OCI-LY1 (cell line): ENCODE measurements around the gene SERINC5.

Experiments used
- H2AFZ ChIP-seq: fragments of 200-600 bp; sonication (generic), shearing (Covaris generic); 2 replicates; pipeline ENCODE4 v1.6.0; 2014; ENCODE audit warnings: antibody characterized with exemption, mild to moderate bottlenecking, low read length
- H3F3A ChIP-seq: fragments of 200-600 bp; sonication (generic), shearing (Covaris generic); 2 replicates; pipeline ENCODE4 v1.6.0; 2014; ENCODE audit warnings: mild to moderate bottlenecking, antibody characterized with exemption, low read length, moderate library complexity; ENCODE audit not compliant: insufficient read depth
- H3K27ac ChIP-seq: fragments of 200-600 bp; sonication (generic); 2 replicates; pipeline ENCODE4 v1.5.1; 2014; ENCODE audit warnings: low read length, mixed run types, mild to moderate bottlenecking, low read depth; ENCODE audit not compliant: poor library complexity, severe bottlenecking
- H3K27me3 ChIP-seq: fragments of 200-600 bp; sonication (generic); 2 replicates; pipeline ENCODE4 v1.6.0; 2014; ENCODE audit warnings: antibody characterized with exemption, mild to moderate bottlenecking, low read length, moderate library complexity; ENCODE audit not compliant: insufficient read depth
- H3K36me3 ChIP-seq: fragments of 200-600 bp; sonication (generic); 2 replicates; pipeline ENCODE4 v1.6.1; 2014; ENCODE audit warnings: mild to moderate bottlenecking, antibody characterized with exemption, low read length, moderate library complexity, mixed read lengths; ENCODE audit not compliant: insufficient read depth
- H3K4me1 ChIP-seq: fragments of 200-600 bp; sonication (generic); 2 replicates; pipeline ENCODE4 v1.5.1; 2014; ENCODE audit warnings: mild to moderate bottlenecking, low read length, moderate library complexity; ENCODE audit not compliant: insufficient read depth, severe bottlenecking
- H3K4me2 ChIP-seq: fragments of 200-600 bp; sonication (generic), shearing (Covaris generic); 2 replicates; pipeline ENCODE4 v1.6.1; 2014; ENCODE audit warnings: low read length
- H3K4me3 ChIP-seq: fragments of 200-600 bp; sonication (generic); 2 replicates; pipeline ENCODE4 v1.5.1; 2014; ENCODE audit warnings: low read length, low read depth, mild to moderate bottlenecking, mixed read lengths; ENCODE audit not compliant: poor library complexity, severe bottlenecking
- H3K79me2 ChIP-seq: fragments of 200-600 bp; shearing (Covaris generic); 2 replicates; pipeline ENCODE4 v1.6.1; 2016; ENCODE audit warnings: mixed run types, low read length, mixed read lengths; ENCODE audit not compliant: insufficient read depth
- H3K9ac ChIP-seq: fragments of 200-600 bp; sonication (generic), shearing (Covaris generic); 2 replicates; pipeline ENCODE4 v1.6.1; 2014; ENCODE audit warnings: mild to moderate bottlenecking, low read length, mixed read lengths
- H3K9me2 ChIP-seq: fragments of 200-600 bp; sonication (generic), shearing (Covaris generic); 2 replicates; pipeline ENCODE4 v1.6.1; 2014; ENCODE audit warnings: low read depth, mild to moderate bottlenecking, low read length, mixed read lengths
- H3K9me3 ChIP-seq: fragments of 200-600 bp; shearing (Covaris generic); 2 replicates; pipeline ENCODE4 v1.6.1; 2014; ENCODE audit warnings: low read length, mixed read lengths
- H4K20me1 ChIP-seq: fragments of 200-600 bp; sonication (generic), shearing (Covaris generic); 2 replicates; pipeline ENCODE4 v1.6.0; 2016; ENCODE audit warnings: mild to moderate bottlenecking, low read length; ENCODE audit not compliant: insufficient read depth
- CTCF ChIP-seq: fragments of 200-600 bp; sonication (generic), shearing (Covaris generic); IDR thresholded peaks from 2 replicates; pipeline ENCODE4 v1.5.1; 2017; ENCODE audit warnings: mild to moderate bottlenecking, antibody characterized with exemption, low read length, moderate library complexity, mixed read lengths
- EZH2 ChIP-seq: fragments of 200-600 bp; sonication (generic), shearing (Covaris generic); IDR thresholded peaks from 2 replicates; pipeline ENCODE4 v1.8.0; 2017; ENCODE audit warnings: borderline replicate concordance, mixed run types, mild to moderate bottlenecking, antibody characterized with exemption, low read length, moderate library complexity, mixed read lengths

The SERINC5 gene

DNA sequence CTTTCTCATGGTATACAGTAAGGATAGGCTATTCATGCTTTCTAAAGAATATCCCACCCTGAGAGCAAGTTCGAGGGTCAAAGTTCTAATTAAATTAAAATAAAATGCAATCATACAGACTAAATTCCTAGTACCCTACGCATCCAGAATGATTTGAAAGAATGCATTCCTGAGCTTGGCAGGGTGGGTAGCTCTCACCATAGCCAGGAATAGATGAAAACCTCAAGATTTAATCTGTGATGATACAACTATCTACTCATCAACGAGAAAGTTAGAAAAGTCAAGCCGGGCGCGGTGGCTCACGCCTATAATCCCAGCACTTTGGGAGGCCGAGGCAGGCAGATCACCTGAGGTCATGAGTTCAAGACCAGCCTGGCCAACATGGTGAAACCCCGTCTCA lies 32.3 kb downstream of the SERINC5 start:
- TF ChIP-seq CTCF, result no peak
- TF ChIP-seq EZH2, result no peak
- Histone ChIP-seq H2AFZ (no peak overlapping the region), H4K20me1 (no peaks in the 10 kb centered on the region), H3K4me3 (no peak overlapping the region), H3K9me2 (no peaks in the 10 kb centered on the region), H3F3A (0 out of 2 replicates have a peak, but pooled peaks cover 4% of the 10 kb centered on the region), H3K27ac (no peak overlapping the region), H3K4me1 (peaks cover 77% of the 10 kb centered on the region), H3K79me2 (peaks cover 74% of the 10 kb centered on the region), H3K27me3 (no peaks in the 10 kb centered on the region), H3K36me3 (peaks cover 24% of the 10 kb centered on the region), H3K9ac (no peak overlapping the region), H3K4me2 (no peak overlapping the region), H3K9me3 (no peaks in the 10 kb centered on the region)

- peaks cover 73% of the 10 kb centered on the region for H3K79me2 ChIP-seq
- H3K4me2 ChIP-seq, result peak overlapping the region; percentile 26; the same call in 1 of the 2 replicates
Observed at GRCh38 chr5:80220245-80220897, 35.5 kb downstream of the SERINC5 start.

GRCh38 chr5:80219391-80219790 lies 36.5 kb downstream of the SERINC5 start:
- Histone ChIP-seq H3K27me3 (no peaks in the 10 kb centered on the region), H2AFZ (no peak overlapping the region), H3K36me3 (peaks cover 30% of the 10 kb centered on the region), H3K9me2 (no peaks in the 10 kb centered on the region), H3K9ac (peak overlapping the region; percentile 4; the same call in 1 of the 2 replicates), H3F3A (0 out of 2 replicates have a peak, but pooled peaks cover 4% of the 10 kb centered on the region), H3K9me3 (no peaks in the 10 kb centered on the region), H3K4me1 (peaks cover 84% of the 10 kb centered on the region), H3K27ac (peak overlapping the region; percentile 89), H3K4me2 (peak overlapping the region; percentile 79), H3K4me3 (peak overlapping the region; percentile 19), H4K20me1 (no peaks in the 10 kb centered on the region), H3K79me2 (peaks cover 74% of the 10 kb centered on the region)
- TF ChIP-seq CTCF (no peak), EZH2 (no peak)

More at GRCh38 chr5:80220245-80220897, 35.5 kb downstream of the SERINC5 start:
- TF ChIP-seq CTCF, result no peak
- TF ChIP-seq EZH2, result no peak
- Histone ChIP-seq H4K20me1 (no peaks in the 10 kb centered on the region), H3K9me3 (no peaks in the 10 kb centered on the region), H3K27me3 (no peaks in the 10 kb centered on the region), H3K9me2 (no peaks in the 10 kb centered on the region), H3K4me1 (peaks cover 78% of the 10 kb centered on the region), H2AFZ (no peak overlapping the region), H3F3A (0 out of 2 replicates have a peak, but pooled peaks cover 4% of the 10 kb centered on the region), H3K27ac (peak overlapping the region; percentile 89), H3K4me3 (no peak overlapping the region), H3K36me3 (peaks cover 32% of the 10 kb centered on the region), H3K9ac (no peak overlapping the region; the same call in 1 of the 2 replicates)
